Stimulated activated CD4-positive, alpha-beta T cell treated with anti-CD3 and anti-CD28 coated beads, TNF-alpha, amount 100 ng/mL, for 4 hours (primary cell): ENCODE data around the gene FH.
A peak's percentile ranks its signal among the peaks of the same experiment; 100 is the strongest.

Source experiments
- DNase-seq, 3 experiments: peaks; one replicate each; pipeline ENCODE4 v3.0.0-alpha.2; 2020; ENCODE audit warnings: low read depth in 3 of 3

FH gene

GRCh38 chr1:241519308-241520079 is at the start of gene FH:
Gene FH (minus strand): TSS chr1:241519755. CDS start chr1:241519722, 33 bp downstream.
- DNase-seq: peak; percentile 80 to 90 (median 87)

GRCh38 chr1:241560849-241561187 is 41.3 kb upstream of the FH start:
- DNase-seq: no peak

- no peak for DNase-seq
Observed at GRCh38 chr1:241560146-241560848, 40.7 kb upstream of the FH start.

- no peak for DNase-seq
Observed at GRCh38 chr1:241557551-241558193, 38.1 kb upstream of the FH start.

GRCh38 chr1:241557031-241557430 is 37.5 kb upstream of the FH start:
- no peak for DNase-seq

GRCh38 chr1:241555526-241555925 is 36.0 kb upstream of the FH start:
- no peak for DNase-seq

GRCh38 chr1:241553886-241554592 is 34.5 kb upstream of the FH start:
- no peak for DNase-seq

- peak; percentile 11 to 23 (median 21) for DNase-seq
Observed at GRCh38 chr1:241551759-241552638, 32.4 kb upstream of the FH start.

- no peak for DNase-seq
Observed at GRCh38 chr1:241550318-241550717, 30.8 kb upstream of the FH start.

GRCh38 chr1:241548008-241548407 is 28.5 kb upstream of the FH start:
- no peak for DNase-seq

GRCh38 chr1:241542199-241542907 is 22.8 kb upstream of the FH start:
- no peak for DNase-seq

GRCh38 chr1:241536969-241537368 is 17.4 kb upstream of the FH start:
- no peak for DNase-seq

- DNase-seq: no peak
Observed at GRCh38 chr1:241536304-241536703, 16.7 kb upstream of the FH start.

- DNase-seq: no peak
Observed at GRCh38 chr1:241533326-241534115, 14.0 kb upstream of the FH start.

GRCh38 chr1:241532864-241533263 is 13.3 kb upstream of the FH start:
- DNase-seq: no peak

- DNase-seq: no peak
Observed at GRCh38 chr1:241532162-241532531, 12.6 kb upstream of the FH start, which contains the start of gene KMO. Gene KMO (plus strand): TSS chr1:241532378. CDS start chr1:241532445, 67 bp downstream.

- DNase-seq: no peak
Observed at GRCh38 chr1:241531195-241532161, 11.9 kb upstream of the FH start.

GRCh38 chr1:241527146-241527545 is 7.6 kb upstream of the FH start:
- no peak for DNase-seq

- no peak for DNase-seq
Observed at GRCh38 chr1:241525026-241525425, 5.5 kb upstream of the FH start.
